H9 (cell line): ENCODE results near the gene EHMT2. TPM values are rescaled to one million over a fixed set of nuclear protein-coding genes. Genes with fewer than 3 reads are reported as not detected.

Experiments
- DNase-seq: peaks from one replicate; pipeline ENCODE4 v3.0.0-alpha.2; 2017
- H2AFZ ChIP-seq: one replicate; pipeline ENCODE4 v1.6.1; 2013; ENCODE audit warnings: mild to moderate bottlenecking, low read length, control low read depth, moderate library complexity
- H2AK5ac ChIP-seq: 2 replicates; pipeline ENCODE4 v1.6.1; 2013; ENCODE audit warnings: low read length, control low read depth, mixed read lengths; ENCODE audit not compliant: insufficient read length
- H2BK120ac ChIP-seq: one replicate; pipeline ENCODE4 v1.6.1; 2013; ENCODE audit warnings: low read depth, mild to moderate bottlenecking, low read length, control low read depth, inconsistent platforms; ENCODE audit not compliant: poor library complexity, severe bottlenecking
- H2BK12ac ChIP-seq: 2 replicates; pipeline ENCODE4 v1.6.1; 2013; ENCODE audit warnings: low read length, control low read depth, mixed read lengths, low read depth; ENCODE audit not compliant: insufficient read length
- H2BK15ac ChIP-seq: 2 replicates; pipeline ENCODE4 v1.6.1; 2013; ENCODE audit warnings: low read depth, low read length, control low read depth
- H2BK20ac ChIP-seq: one replicate; pipeline ENCODE4 v1.6.1; 2013; ENCODE audit warnings: low read depth, mild to moderate bottlenecking, low read length, control low read depth, inconsistent platforms; ENCODE audit not compliant: poor library complexity, severe bottlenecking
- H2BK5ac ChIP-seq: 2 replicates; pipeline ENCODE4 v1.6.1; 2013; ENCODE audit warnings: low read length, control low read depth, mixed read lengths; ENCODE audit not compliant: insufficient read length
- H3K14ac ChIP-seq: 2 replicates; pipeline ENCODE4 v1.6.1; 2013; ENCODE audit warnings: low read length, control low read depth; ENCODE audit not compliant: insufficient read depth
- H3K18ac ChIP-seq: 2 replicates; pipeline ENCODE4 v1.6.1; 2013; ENCODE audit warnings: low read depth, mild to moderate bottlenecking, mixed read lengths, low read length, control low read depth; ENCODE audit not compliant: insufficient read length
- H3K23ac ChIP-seq: 2 replicates; pipeline ENCODE4 v1.6.1; 2013; ENCODE audit warnings: low read length, control low read depth, mixed read lengths, low read depth; ENCODE audit not compliant: insufficient read length
- H3K23me2 ChIP-seq: 2 replicates; pipeline ENCODE4 v1.6.1; 2013; ENCODE audit warnings: low read depth, mild to moderate bottlenecking, mixed read lengths, low read length, control low read depth; ENCODE audit not compliant: insufficient read length, poor library complexity, severe bottlenecking
- H3K27ac ChIP-seq: 2 replicates; pipeline ENCODE4 v1.5.1; 2013; ENCODE audit warnings: low read length, control low read depth, mixed read lengths, low read depth; ENCODE audit not compliant: insufficient read length
- H3K27me3 ChIP-seq: 2 replicates; pipeline ENCODE4 v1.6.1; 2013; ENCODE audit warnings: low read length, control low read depth, inconsistent platforms; ENCODE audit not compliant: insufficient read depth
- H3K4ac ChIP-seq: 2 replicates; pipeline ENCODE4 v1.6.1; 2013; ENCODE audit warnings: low read depth, mild to moderate bottlenecking, control low read depth, inconsistent platforms, low read length, moderate library complexity
- H3K4me1 ChIP-seq: 2 replicates; pipeline ENCODE4 v1.6.1; 2013; ENCODE audit warnings: low read length, control low read depth, inconsistent platforms; ENCODE audit not compliant: insufficient read depth
- H3K4me2 ChIP-seq: 2 replicates; pipeline ENCODE4 v1.6.1; 2013; ENCODE audit warnings: low read length, control low read depth, mixed read lengths; ENCODE audit not compliant: insufficient read length, insufficient read depth
- H3K56ac ChIP-seq: 2 replicates; pipeline ENCODE4 v1.6.1; 2013; ENCODE audit warnings: low read depth, mild to moderate bottlenecking, mixed read lengths, low read length, control low read depth; ENCODE audit not compliant: insufficient read length
- H3K79me1 ChIP-seq: 2 replicates; pipeline ENCODE4 v1.6.1; 2013; ENCODE audit warnings: low read depth, mild to moderate bottlenecking, moderate library complexity, low read length, control low read depth, inconsistent platforms; ENCODE audit not compliant: insufficient read depth, poor library complexity, severe bottlenecking
- H3K79me2 ChIP-seq: 2 replicates; pipeline ENCODE4 v1.6.1; 2013; ENCODE audit warnings: low read length, control low read depth, inconsistent platforms; ENCODE audit not compliant: insufficient read depth
- H3K9ac ChIP-seq: 2 replicates; pipeline ENCODE4 v1.6.1; 2013; ENCODE audit warnings: low read length, control low read depth, mixed read lengths; ENCODE audit not compliant: insufficient read length; ENCODE audit errors: extremely low read depth
- H3K9me3 ChIP-seq: one replicate; pipeline ENCODE4 v1.6.1; 2013; ENCODE audit warnings: low read depth, low read length, inconsistent platforms; ENCODE audit not compliant: control insufficient read depth
- H3T11ph ChIP-seq: one replicate; pipeline ENCODE4 v1.6.1; 2013; ENCODE audit warnings: mild to moderate bottlenecking, low read length, control low read depth, inconsistent platforms
- H4K20me1 ChIP-seq: one replicate; pipeline ENCODE4 v1.6.1; 2013; ENCODE audit not compliant: control insufficient read depth, insufficient read length, insufficient read depth
- H4K5ac ChIP-seq: 2 replicates; pipeline ENCODE4 v1.6.1; 2013; ENCODE audit warnings: low read depth, mild to moderate bottlenecking, mixed read lengths, low read length, control low read depth; ENCODE audit not compliant: insufficient read length
- H4K8ac ChIP-seq: replicated peaks from 2 replicates; pipeline ENCODE4 v1.6.1; 2013; ENCODE audit warnings: low read length, control low read depth, mixed read lengths, low read depth; ENCODE audit not compliant: insufficient read length
- H4K91ac ChIP-seq: 2 replicates; pipeline ENCODE4 v1.6.1; 2013; ENCODE audit warnings: low read depth, mild to moderate bottlenecking, moderate library complexity, mixed read lengths, low read length, control low read depth; ENCODE audit not compliant: insufficient read length
- H3K27ac Mint-ChIP-seq, 3 experiments: 2 replicates in 2 of 3; 3 replicates in 1 of 3; pipeline ENCODE4 v1.8.0; 2020 to 2021; ENCODE audit warnings: mixed read lengths in 3 of 3, mild to moderate bottlenecking in 1 of 3, moderate library complexity in 1 of 3
- H3K27me3 Mint-ChIP-seq: 2 replicates; pipeline ENCODE4 v1.8.0; 2021; ENCODE audit warnings: low read depth, mild to moderate bottlenecking, moderate library complexity, mixed read lengths
- H3K36me3 Mint-ChIP-seq, 3 experiments: 2 replicates in 2 of 3; 3 replicates in 1 of 3; pipeline ENCODE4 v1.8.0; 2020 to 2021; ENCODE audit warnings: low read depth in 3 of 3, mixed read lengths in 3 of 3; ENCODE audit not compliant: insufficient read depth in 1 of 3
- H3K4me1 Mint-ChIP-seq, 2 experiments: 2 replicates each; pipeline ENCODE4 v1.8.0; 2020; ENCODE audit warnings: mixed read lengths in 2 of 2
- H3K4me3 Mint-ChIP-seq, 2 experiments: 2 replicates in 1 of 2; 3 replicates in 1 of 2; pipeline ENCODE4 v1.8.0; 2020 to 2021; ENCODE audit warnings: mild to moderate bottlenecking in 2 of 2, mixed read lengths in 2 of 2, moderate library complexity in 1 of 2
- H3K9me3 Mint-ChIP-seq, 2 experiments: 2 replicates in 1 of 2; 3 replicates in 1 of 2; pipeline ENCODE4 v1.8.0; 2020; ENCODE audit warnings: mild to moderate bottlenecking in 2 of 2, mixed read lengths in 2 of 2, moderate library complexity in 1 of 2
- total RNA-seq: library from RNA; stranded (reverse); gene quantifications from 2 replicates; pipeline ENCODE4 v1.2.1, GENCODE V29; 2021
- TF ChIP-seq, protein P1 (sequence below): fragments of 200-600 bp; sonication (generic); conservative IDR thresholded peaks from 3 replicates; pipeline ENCODE4 v1.8.0; 2021; ENCODE audit warnings: antibody characterized with exemption, mild to moderate bottlenecking

Gene EHMT2
- total RNA-seq, 1 experiment from 2014 or later = 124 TPM

DNA sequence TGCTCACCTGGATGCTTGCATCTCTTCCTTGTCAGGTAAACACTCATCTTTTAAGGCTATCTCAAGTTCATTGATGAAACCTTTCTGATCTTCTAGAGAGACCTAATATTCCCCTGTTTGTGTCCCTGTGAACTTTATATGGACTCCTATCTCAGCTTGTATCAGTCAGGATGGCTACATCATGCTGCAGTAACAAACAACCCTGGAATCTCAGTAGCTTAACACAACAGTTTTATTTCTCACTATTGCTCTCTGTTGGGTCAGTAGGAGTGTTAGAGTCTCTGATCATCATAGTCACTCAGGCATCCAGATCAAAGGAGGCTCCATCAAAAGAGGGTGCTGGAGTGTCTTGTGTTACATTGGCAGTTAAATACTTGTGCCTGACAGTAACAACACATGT, 17.9 kb upstream of the EHMT2 start:
- DNase-seq = no peak
- H3T11ph ChIP-seq = no peak overlapping the region
- H3K9ac ChIP-seq = no peak overlapping the region
- Mint-ChIP-seq H3K9me3 (no peaks in the 10 kb centered on the region), H3K27ac (no peak overlapping the region), H3K27me3 (peaks cover 1% of the 10 kb centered on the region), H3K4me1 (peaks cover 0 to 3% of the 10 kb centered on the region in 2 experiments; a peak in 1 of 4 replicates), H3K36me3 (no peaks in the 10 kb centered on the region), H3K4me3 (no peak overlapping the region)
- no peaks in the 10 kb centered on the region for H3K27me3 ChIP-seq
- no peak overlapping the region for H4K5ac ChIP-seq
- TF ChIP-seq, protein P1, sequence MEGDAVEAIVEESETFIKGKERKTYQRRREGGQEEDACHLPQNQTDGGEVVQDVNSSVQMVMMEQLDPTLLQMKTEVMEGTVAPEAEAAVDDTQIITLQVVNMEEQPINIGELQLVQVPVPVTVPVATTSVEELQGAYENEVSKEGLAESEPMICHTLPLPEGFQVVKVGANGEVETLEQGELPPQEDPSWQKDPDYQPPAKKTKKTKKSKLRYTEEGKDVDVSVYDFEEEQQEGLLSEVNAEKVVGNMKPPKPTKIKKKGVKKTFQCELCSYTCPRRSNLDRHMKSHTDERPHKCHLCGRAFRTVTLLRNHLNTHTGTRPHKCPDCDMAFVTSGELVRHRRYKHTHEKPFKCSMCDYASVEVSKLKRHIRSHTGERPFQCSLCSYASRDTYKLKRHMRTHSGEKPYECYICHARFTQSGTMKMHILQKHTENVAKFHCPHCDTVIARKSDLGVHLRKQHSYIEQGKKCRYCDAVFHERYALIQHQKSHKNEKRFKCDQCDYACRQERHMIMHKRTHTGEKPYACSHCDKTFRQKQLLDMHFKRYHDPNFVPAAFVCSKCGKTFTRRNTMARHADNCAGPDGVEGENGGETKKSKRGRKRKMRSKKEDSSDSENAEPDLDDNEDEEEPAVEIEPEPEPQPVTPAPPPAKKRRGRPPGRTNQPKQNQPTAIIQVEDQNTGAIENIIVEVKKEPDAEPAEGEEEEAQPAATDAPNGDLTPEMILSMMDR = 0 out of 3 replicates have a peak, but pooled peaks have one; percentile 17
- no peaks in the 10 kb centered on the region for H3K79me2 ChIP-seq
- no peak overlapping the region for H2BK12ac ChIP-seq
- no peak overlapping the region for H3K18ac ChIP-seq
- H3K79me1 ChIP-seq = no peaks in the 10 kb centered on the region
- H2BK20ac ChIP-seq = no peak overlapping the region
- H3K14ac ChIP-seq = no peak overlapping the region
- H3K27ac ChIP-seq = no peak overlapping the region
- no peaks in the 10 kb centered on the region for H3K23me2 ChIP-seq
- no peak overlapping the region for H3K4ac ChIP-seq
- no peak overlapping the region for H4K8ac ChIP-seq
- no peak overlapping the region for H2BK5ac ChIP-seq
- H3K9me3 ChIP-seq = no peaks in the 10 kb centered on the region
- no peaks in the 10 kb centered on the region for H4K20me1 ChIP-seq
- peak overlapping the region; percentile 71 for H2AK5ac ChIP-seq
- H3K4me2 ChIP-seq = no peak overlapping the region
- H2BK15ac ChIP-seq = no peak overlapping the region
- H3K56ac ChIP-seq = no peak overlapping the region
- no peak overlapping the region for H2AFZ ChIP-seq
- no peak overlapping the region for H3K23ac ChIP-seq
- H4K91ac ChIP-seq = no peak overlapping the region
- no peak overlapping the region for H2BK120ac ChIP-seq
- H3K4me1 ChIP-seq = no peaks in the 10 kb centered on the region
